Psoas muscle (tissue), 8 donors: Measurements from ENCODE around the gene SLFN12. TPM values are rescaled to one million over a fixed set of nuclear protein-coding genes. Genes with fewer than 3 reads are reported as not detected.
A peak's percentile ranks its signal among the peaks of the same experiment; 100 is the strongest.

ENCODE experiments used
- ATAC-seq, 4 donors: fragments of 200-7000 bp; cut with Tn5 transposase; one replicate each; pipeline ENCODE4 v1.9.1; 2020; ENCODE audit warnings: moderate library complexity in 3 of 4, mild to moderate bottlenecking in 2 of 4
- DNase-seq, 2 donors: peaks; one replicate each; pipeline ENCODE4 v3.0.0-alpha.2; 2020
- H3K27ac ChIP-seq: fragments of 200-600 bp; one replicate; pipeline ENCODE4 v1.8.0; 2022
- H3K27me3 ChIP-seq, 3 donors: fragments of 200-600 bp in 1 of 3; one replicate each; pipeline versions ENCODE4 v1.6.1 to v1.8.0; 2013 to 2022; ENCODE audit warnings: low read length in 2 of 3, mild to moderate bottlenecking in 2 of 3, moderate library complexity in 1 of 3; ENCODE audit not compliant: insufficient read depth in 3 of 3
- H3K36me3 ChIP-seq, 2 donors: fragments of 200-600 bp in 1 of 2; one replicate each; pipeline versions ENCODE4 v1.6.1 to v1.8.0; 2013 to 2022; ENCODE audit warnings: low read depth in 1 of 2, mild to moderate bottlenecking in 1 of 2, moderate library complexity in 1 of 2; ENCODE audit not compliant: insufficient read depth in 1 of 2
- H3K4me1 ChIP-seq: fragments of 200-600 bp; one replicate; pipeline ENCODE4 v1.8.0; 2022
- H3K4me3 ChIP-seq: fragments of 200-600 bp; one replicate; pipeline ENCODE4 v1.8.0; 2022; ENCODE audit warnings: mild to moderate bottlenecking
- H3K9me3 ChIP-seq: fragments of 200-600 bp; one replicate; pipeline ENCODE4 v1.8.0; 2022
- CTCF ChIP-seq: fragments of 200-600 bp; IDR thresholded peaks from one replicate; pipeline ENCODE4 v1.8.0; 2022; ENCODE audit warnings: antibody characterized with exemption
- WGBS, 3 donors: extraction: QIAGEN DNeasy Blood & Tissue Kit; methylation state at CpG; one replicate each; pipeline versions ENCODE4 v1.1.6 to v1.1.7; 2013; 5-methylcytosine and 5-hydroxymethylcytosine counted together
- intact Hi-C, 2 donors: fragments of 100-400 bp; cut with DNase I; formaldehyde crosslinking; loops; one replicate each; pipeline versions ENCODE4 v1.11.0 to v1.14.2; 2022
- polyA plus RNA-seq, 3 donors: library from polyadenylated mRNA; stranded (reverse); fragments of 200-250 nt; gene quantifications; one replicate each; pipeline ENCODE4 v1.2.3, GENCODE V29; 2013
- total RNA-seq, 4 donors: library from RNA; stranded (reverse); fragmentation: NEBNext Ultra II Directional in 2 of 4; extraction: Animal tissue kit (Norgen Biotek cat#: 25700) in 2 of 4; gene quantifications; one replicate each; pipeline versions ENCODE4 v1.2.1 to v1.2.4, GENCODE V29; 2021 to 2023
- donor health status: healthy with polysubstance abuse.
- donor health status: DM: no; HTN: no; CAD: no; lungs with moderate emphysema.
- donor health status: Bipolar disorder and iron deficiency.
- donor health status: healthy.
- donor health status: DM: yes; HTN: yes; CAD: no.
- donor health status: DM: no; HTN: no; CAD: no.
- donor health status: DM: no; HTN: no; CAD: no.
- donor health status: DM: yes; HTN: yes; CAD: no.

Gene SLFN12
- total and polyA plus RNA-seq, 7 donors: 0.34 to 3.8 (median 1.3) TPM

- H3K4me1 ChIP-seq: no peaks in the 10 kb centered on the region
- no peak overlapping the region for H3K4me3 ChIP-seq
- intact Hi-C loops: no loop called here
- ATAC-seq (no peak), DNase-seq (no peak)
- no peaks in the 10 kb centered on the region for H3K9me3 ChIP-seq
- H3K36me3 ChIP-seq: no peaks in the 10 kb centered on the region
- no peak overlapping the region for H3K27ac ChIP-seq
- TF ChIP-seq CTCF: no peak
- H3K27me3 ChIP-seq: no peaks in the 10 kb centered on the region
Observed at GRCh38 chr17:35387496-35387895, 44.8 kb downstream of the SLFN12 start.

- no peak for ATAC-seq
- H3K9me3 ChIP-seq: peaks cover 3% of the 10 kb centered on the region
- H3K36me3 ChIP-seq: no peaks in the 10 kb centered on the region
- WGBS, 3 donors: 63 to 78% (median 70%) methylated on average over 3 of the region's 3 CpGs
- peaks cover 3% of the 10 kb centered on the region for H3K4me1 ChIP-seq
- DNase-seq: no peak
- intact Hi-C loops: no loop called here
- peaks cover 0 to 25% (median 5%) of the 10 kb centered on the region in 3 donors for H3K27me3 ChIP-seq
- TF ChIP-seq CTCF: no peak
- no peak overlapping the region for H3K27ac ChIP-seq
- no peak overlapping the region for H3K4me3 ChIP-seq
Observed at GRCh38 chr17:35377706-35378105, 54.6 kb downstream of the SLFN12 start.

- H3K27ac ChIP-seq: no peak overlapping the region
- H3K9me3 ChIP-seq: peaks cover 3% of the 10 kb centered on the region
- TF ChIP-seq CTCF: no peak
- H3K4me1 ChIP-seq: peaks cover 3% of the 10 kb centered on the region
- ATAC-seq: no peak
- intact Hi-C loops: no loop called here
- DNase-seq: no peak
- no peak overlapping the region for H3K4me3 ChIP-seq
- H3K36me3 ChIP-seq: no peaks in the 10 kb centered on the region
- 69 to 81% (median 73%) methylated on average over 2 of the region's 2 CpGs for WGBS, 3 donors
- peaks cover 0 to 31% (median 5%) of the 10 kb centered on the region in 3 donors for H3K27me3 ChIP-seq
Observed at GRCh38 chr17:35377068-35377467, 55.2 kb downstream of the SLFN12 start.

GRCh38 chr17:35376245-35376644 lies 56.1 kb downstream of the SLFN12 start:
- intact Hi-C loops: no loop called here
- H3K9me3 ChIP-seq: peaks cover 3% of the 10 kb centered on the region
- H3K36me3 ChIP-seq: no peaks in the 10 kb centered on the region
- peaks cover 3% of the 10 kb centered on the region for H3K4me1 ChIP-seq
- ATAC-seq (no peak), DNase-seq (no peak)
- H3K27ac ChIP-seq: peak overlapping the region; percentile 8
- peaks cover 0 to 39% (median 5%) of the 10 kb centered on the region in 3 donors for H3K27me3 ChIP-seq
- 20 to 48% (median 25%) methylated on average over 1 of the region's 1 CpG for WGBS, 3 donors
- no peak for TF ChIP-seq CTCF
- H3K4me3 ChIP-seq: no peak overlapping the region

GRCh38 chr17:35374766-35375344 lies 57.4 kb downstream of the SLFN12 start:
- no peak for TF ChIP-seq CTCF
- Histone ChIP-seq H3K27ac (peak overlapping the region; percentile 81), H3K36me3 (no peaks in the 10 kb centered on the region), H3K4me3 (peak overlapping the region; percentile 69), H3K27me3 (peaks cover 0 to 47% (median 5%) of the 10 kb centered on the region in 3 donors), H3K9me3 (peaks cover 3% of the 10 kb centered on the region), H3K4me1 (peaks cover 3% of the 10 kb centered on the region)
- DNase-seq (no peak), ATAC-seq (no peak)
- intact Hi-C loops: loop anchor here in 1 of 2 donors (5.0 kb wide), 1 partner anchor 63 kb away; no protein-coding TSS in a partner anchor
- 46 to 63% (median 52%) methylated on average over 3 of the region's 3 CpGs for WGBS, 3 donors
